Dermis lymphatic vessel endothelial cell (primary cell): ENCODE measurements around the gene CCDC82. TPM values are rescaled to one million over a fixed set of nuclear protein-coding genes. Genes with fewer than 3 reads are reported as not detected.

Experiments used
- total RNA-seq: library from RNA; depleted of rRNA; stranded (reverse); fragments of >200 nt; gene quantifications from 2 replicates; pipeline ENCODE4 v1.2.1, GENCODE V29; 2014

The CCDC82 gene
- total RNA-seq, result 16.0 and 17.4 TPM in 2 replicates

DNA sequence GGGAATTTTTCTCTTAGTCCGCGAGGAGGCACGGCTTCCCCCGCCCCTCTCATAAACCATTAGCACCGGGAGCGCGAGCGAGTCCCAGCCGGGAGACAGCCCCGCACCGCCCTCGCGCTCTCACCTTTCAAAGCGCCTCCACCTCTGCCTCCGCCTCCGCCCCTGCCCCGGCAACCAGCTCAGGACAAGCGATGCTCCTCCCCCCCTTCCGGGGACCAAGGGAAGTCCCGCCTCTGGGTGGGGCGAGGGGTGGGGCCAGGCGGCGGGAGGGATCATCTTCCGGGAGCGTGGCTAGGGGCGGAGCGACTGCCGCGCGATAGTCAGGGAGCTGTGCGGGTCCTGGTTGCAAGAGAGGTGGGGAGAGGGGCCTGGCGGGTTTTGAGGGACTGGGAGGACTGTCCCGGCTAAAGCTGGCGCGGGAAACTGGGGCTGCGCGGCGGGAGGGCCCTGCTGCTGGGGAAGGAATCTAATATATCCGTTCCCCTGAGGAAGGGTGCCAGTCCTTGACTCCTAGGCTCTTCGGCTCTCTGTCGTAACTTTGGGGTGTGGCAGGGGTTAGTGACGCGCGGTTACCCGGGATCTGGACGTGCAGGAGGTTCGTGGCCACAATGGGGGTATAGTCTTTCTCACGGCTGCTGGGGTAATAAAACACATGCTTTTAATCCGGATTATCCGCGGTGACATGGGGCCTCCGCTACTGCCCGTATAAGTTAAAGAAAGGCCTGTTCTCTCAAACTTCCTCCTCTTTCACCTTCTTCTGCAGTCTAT, at the start of gene CCDC82, which contains the start of gene JRKL:
TSS of gene CCDC82 (minus strand) at position 193 of the 768 bp plus-strand sequence. CDS start 5,165 bp downstream, outside the sequence.
TSS of gene JRKL (plus strand) at position 294 of the 768 bp plus-strand sequence. CDS start 637 bp downstream, outside the sequence.

DNA sequence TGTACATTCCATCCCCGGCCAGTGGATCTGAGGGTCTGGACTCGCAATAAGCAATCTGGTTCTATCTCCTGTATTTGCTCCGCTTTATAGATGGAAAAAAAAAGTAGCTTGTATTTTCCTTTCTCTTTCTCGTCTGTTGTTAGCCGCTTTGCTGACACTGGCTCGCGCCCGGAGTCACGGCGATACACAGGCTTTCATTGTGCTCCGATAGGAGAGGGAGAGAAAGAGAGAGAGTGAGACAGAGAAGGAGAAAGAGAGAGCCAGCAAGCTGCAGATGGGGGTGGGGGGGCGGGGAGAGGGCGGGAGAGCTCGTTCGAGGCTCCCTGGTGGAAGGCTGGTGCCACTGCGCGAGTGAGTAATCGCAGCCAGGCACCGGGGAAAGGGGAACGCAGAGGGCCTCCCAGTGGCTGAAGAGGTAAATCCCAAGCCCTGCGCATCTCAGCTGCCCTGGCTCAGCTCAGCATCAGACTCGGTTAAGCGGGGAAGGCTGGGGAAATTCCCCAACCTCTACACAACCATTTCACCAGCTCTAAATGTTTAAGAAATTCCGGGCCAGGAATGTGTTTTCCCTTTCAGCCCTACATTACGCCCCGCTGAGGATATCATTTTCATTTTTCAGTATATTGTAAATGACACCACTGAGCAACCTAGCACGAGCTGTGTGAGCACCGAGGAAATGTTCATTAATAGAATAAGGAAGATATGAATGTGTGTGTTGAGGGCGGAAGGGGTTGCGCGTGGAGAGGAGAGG, 46.6 kb downstream of the CCDC82 start, which contains the start of gene MAML2:
TSS of gene MAML2 (minus strand) at position 235 of the 751 bp plus-strand sequence. CDS start 1,300 bp downstream, outside the sequence.

Other genes with a start within 250 kb of the CCDC82 start
- gene MAML2, start 46.7 kb downstream of the CCDC82 start, total RNA-seq, result 7.2 and 10.1 TPM in 2 replicates
- 4.8 and 5.6 TPM in 2 replicates for gene JRKL, start 101 bp upstream of the CCDC82 start, total RNA-seq